HAP-1 (cell line): ENCODE results near the gene GDNF.

Source experiments
- DNase-seq, 2 experiments: peaks; one replicate each; pipeline ENCODE4 v3.0.0-alpha.2; 2016 to 2020; ENCODE audit warnings: low spot score in 2 of 2
- H3K27me3 ChIP-seq: fragments of 250-450 bp; sonication (Bioruptor Pico); 2 replicates; pipeline ENCODE4 v1.5.1; 2020; ENCODE audit warnings: low read depth, mild to moderate bottlenecking, moderate library complexity
- H3K36me3 ChIP-seq: fragments of 250-450 bp; sonication (Bioruptor Pico); replicated peaks from 2 replicates; pipeline ENCODE4 v1.5.1; 2020; ENCODE audit warnings: mild to moderate bottlenecking
- H3K4me1 ChIP-seq: fragments of 250-450 bp; sonication (Bioruptor Pico); 2 replicates; pipeline ENCODE4 v1.5.1; 2020; ENCODE audit warnings: mild to moderate bottlenecking
- H3K4me3 ChIP-seq: fragments of 250-450 bp; sonication (Bioruptor Pico); 2 replicates; pipeline ENCODE4 v1.5.1; 2020; ENCODE audit warnings: mild to moderate bottlenecking, moderate library complexity
- H3K9me3 ChIP-seq: fragments of 250-450 bp; sonication (Bioruptor Pico); 2 replicates; pipeline ENCODE4 v1.5.1; 2020; ENCODE audit warnings: mild to moderate bottlenecking, moderate library complexity
- in situ Hi-C: fragments of 300-500 bp; cut with MboI; formaldehyde crosslinking; loops from 3 replicates; pipeline ENCODE4 v1.14.3; 2020; ENCODE audit warnings: low sequenced_read_pairs, inconsistent platforms, mixed read lengths

Gene GDNF

DNA sequence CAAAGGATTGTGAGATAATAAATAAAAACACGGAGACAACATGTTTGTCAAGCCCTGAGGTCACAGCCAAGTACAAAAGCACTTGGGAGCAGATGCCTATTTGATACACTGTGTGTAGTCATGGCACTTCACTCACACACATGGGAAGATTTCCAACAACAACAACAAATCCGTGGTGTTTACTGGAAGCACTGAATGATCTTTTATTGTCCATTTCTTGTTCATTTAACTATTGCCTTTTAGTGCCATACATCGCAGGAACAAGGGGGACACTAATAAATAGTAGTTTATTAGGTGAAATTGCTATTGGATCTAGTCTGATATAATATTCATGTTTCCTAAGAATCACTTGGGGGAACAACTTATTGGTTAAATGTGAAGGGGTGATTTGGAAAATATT is 20.4 kb upstream of the GDNF start:
- Histone ChIP-seq H3K36me3 (no peaks in the 10 kb centered on the region), H3K9me3 (no peaks in the 10 kb centered on the region), H3K4me3 (no peak overlapping the region), H3K27me3 (no peaks in the 10 kb centered on the region), H3K4me1 (no peaks in the 10 kb centered on the region)
- in situ Hi-C loops: no loop called here
- DNase-seq: no peak

DNA sequence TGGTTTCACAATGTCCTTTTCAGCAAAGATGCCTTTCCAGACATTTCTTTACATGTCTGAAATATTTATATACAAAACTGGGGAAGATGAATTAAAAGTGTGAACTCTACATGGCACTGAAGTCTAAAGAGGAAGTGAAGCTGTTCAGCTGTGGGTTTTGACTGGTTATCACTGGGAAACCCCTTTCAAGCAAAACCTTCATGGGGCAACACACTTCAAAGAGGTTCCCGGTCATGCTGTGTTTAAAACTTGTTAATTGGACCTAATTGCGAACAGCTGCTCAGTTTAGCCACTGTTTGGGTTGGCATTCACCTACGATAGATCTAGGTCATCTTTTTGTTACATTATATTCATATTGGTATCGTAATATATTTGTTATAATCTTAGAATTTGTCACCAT is 20.0 kb upstream of the GDNF start:
- Histone ChIP-seq H3K36me3 (no peaks in the 10 kb centered on the region), H3K27me3 (no peaks in the 10 kb centered on the region), H3K4me3 (no peak overlapping the region), H3K9me3 (no peaks in the 10 kb centered on the region), H3K4me1 (no peaks in the 10 kb centered on the region)
- in situ Hi-C loops: no loop called here
- DNase-seq: no peak

DNA sequence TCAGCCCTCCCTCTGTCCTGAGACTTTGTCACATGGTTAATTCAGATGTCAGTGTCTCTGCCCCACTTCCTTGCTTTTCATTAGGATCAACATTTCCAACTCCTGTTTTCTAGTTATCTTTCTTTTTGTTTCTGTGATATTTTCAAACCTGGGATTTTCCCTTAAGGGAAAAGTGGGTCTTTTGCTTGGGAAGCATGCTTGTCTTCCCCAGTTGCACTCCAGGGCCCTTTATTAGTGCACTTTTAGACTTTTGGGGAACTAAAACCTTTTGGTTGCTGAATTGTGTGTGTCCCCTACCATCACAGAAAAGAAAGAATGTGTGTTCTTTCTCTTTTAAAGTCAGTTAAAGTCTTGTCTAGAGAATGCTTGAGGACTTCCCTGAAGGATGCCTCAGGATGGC is 18.4 kb upstream of the GDNF start:
- Histone ChIP-seq H3K27me3 (no peaks in the 10 kb centered on the region), H3K9me3 (no peaks in the 10 kb centered on the region), H3K4me1 (no peaks in the 10 kb centered on the region), H3K36me3 (no peaks in the 10 kb centered on the region), H3K4me3 (no peak overlapping the region)
- in situ Hi-C loops: no loop called here
- no peak for DNase-seq

GRCh38 chr5:37857696-37858095 is 17.9 kb upstream of the GDNF start:
- H3K4me3 ChIP-seq: no peak overlapping the region
- in situ Hi-C loops: no loop called here
- no peaks in the 10 kb centered on the region for H3K4me1 ChIP-seq
- H3K9me3 ChIP-seq: no peaks in the 10 kb centered on the region
- H3K27me3 ChIP-seq: no peaks in the 10 kb centered on the region
- H3K36me3 ChIP-seq: no peaks in the 10 kb centered on the region
- no peak for DNase-seq

GRCh38 chr5:37855438-37855837 is 15.6 kb upstream of the GDNF start:
- in situ Hi-C loops: no loop called here
- Histone ChIP-seq H3K4me1 (no peaks in the 10 kb centered on the region), H3K27me3 (no peaks in the 10 kb centered on the region), H3K9me3 (no peaks in the 10 kb centered on the region), H3K36me3 (no peaks in the 10 kb centered on the region), H3K4me3 (no peak overlapping the region)
- no peak for DNase-seq

DNA sequence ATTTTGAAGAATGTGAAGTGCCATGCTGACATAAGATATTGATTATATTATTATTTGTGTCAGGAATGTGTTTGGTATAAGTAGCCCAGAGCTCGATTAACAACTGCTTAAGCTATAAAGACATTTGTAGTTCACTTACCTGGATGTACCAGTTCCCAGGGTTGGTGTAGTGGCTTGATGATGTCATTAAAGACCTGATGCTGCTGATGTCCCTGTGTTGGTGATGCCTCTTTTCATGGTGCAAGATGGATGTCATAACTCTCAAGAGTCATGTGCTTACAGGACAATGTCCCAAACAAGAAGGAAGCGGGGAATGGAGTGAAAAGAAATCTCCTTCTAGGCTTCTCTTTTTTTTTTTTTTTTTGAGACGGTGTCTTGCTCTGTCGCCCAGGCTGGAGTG is 11.5 kb upstream of the GDNF start:
- Histone ChIP-seq H3K36me3 (no peaks in the 10 kb centered on the region), H3K9me3 (no peaks in the 10 kb centered on the region), H3K4me1 (no peaks in the 10 kb centered on the region), H3K4me3 (no peak overlapping the region), H3K27me3 (no peaks in the 10 kb centered on the region)
- DNase-seq: no peak
- in situ Hi-C loops: no loop called here

- in situ Hi-C loops: no loop called here
- DNase-seq: no peak
- Histone ChIP-seq H3K4me1 (no peaks in the 10 kb centered on the region), H3K4me3 (no peak overlapping the region), H3K27me3 (no peaks in the 10 kb centered on the region), H3K36me3 (no peaks in the 10 kb centered on the region), H3K9me3 (no peaks in the 10 kb centered on the region)
Measured at GRCh38 chr5:37850226-37850865, 10.5 kb upstream of the GDNF start.

DNA sequence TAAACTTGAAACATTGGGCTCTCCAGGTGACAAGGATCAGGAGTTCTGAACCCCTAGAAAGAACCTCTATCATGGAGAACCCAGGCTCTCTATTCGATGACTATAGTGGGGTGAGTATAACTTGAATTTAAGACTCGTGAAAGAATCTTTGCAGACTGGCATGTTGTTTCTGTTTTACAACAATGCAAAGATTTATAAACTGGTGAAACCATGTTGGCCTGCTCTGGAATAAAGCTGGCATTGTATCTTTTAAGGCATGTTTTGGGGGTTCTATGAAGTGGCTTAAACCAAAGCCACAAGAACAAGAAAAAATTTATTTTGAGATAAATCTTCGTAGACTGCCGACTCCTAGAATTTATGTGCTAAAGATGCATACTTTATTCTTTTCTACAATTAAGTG is 9.8 kb upstream of the GDNF start:
- Histone ChIP-seq H3K9me3 (no peaks in the 10 kb centered on the region), H3K27me3 (0 out of 2 replicates have a peak, but pooled peaks cover under 1% of the 10 kb centered on the region), H3K36me3 (no peaks in the 10 kb centered on the region), H3K4me3 (no peak overlapping the region), H3K4me1 (no peaks in the 10 kb centered on the region)
- DNase-seq: no peak
- in situ Hi-C loops: loop anchor here (10.0 kb wide), 1 partner anchor 345 kb away; no protein-coding TSS in a partner anchor

- in situ Hi-C loops: loop anchor here (10.0 kb wide), 1 partner anchor 347 kb away; no protein-coding TSS in a partner anchor
- DNase-seq: no peak
- H3K27me3 ChIP-seq: peaks cover 6% of the 10 kb centered on the region; the same call in 1 of the 2 replicates
- H3K4me3 ChIP-seq: no peak overlapping the region
- no peaks in the 10 kb centered on the region for H3K4me1 ChIP-seq
- H3K9me3 ChIP-seq: no peaks in the 10 kb centered on the region
- no peaks in the 10 kb centered on the region for H3K36me3 ChIP-seq
Measured at GRCh38 chr5:37847978-37848425, 8.2 kb upstream of the GDNF start.

DNA sequence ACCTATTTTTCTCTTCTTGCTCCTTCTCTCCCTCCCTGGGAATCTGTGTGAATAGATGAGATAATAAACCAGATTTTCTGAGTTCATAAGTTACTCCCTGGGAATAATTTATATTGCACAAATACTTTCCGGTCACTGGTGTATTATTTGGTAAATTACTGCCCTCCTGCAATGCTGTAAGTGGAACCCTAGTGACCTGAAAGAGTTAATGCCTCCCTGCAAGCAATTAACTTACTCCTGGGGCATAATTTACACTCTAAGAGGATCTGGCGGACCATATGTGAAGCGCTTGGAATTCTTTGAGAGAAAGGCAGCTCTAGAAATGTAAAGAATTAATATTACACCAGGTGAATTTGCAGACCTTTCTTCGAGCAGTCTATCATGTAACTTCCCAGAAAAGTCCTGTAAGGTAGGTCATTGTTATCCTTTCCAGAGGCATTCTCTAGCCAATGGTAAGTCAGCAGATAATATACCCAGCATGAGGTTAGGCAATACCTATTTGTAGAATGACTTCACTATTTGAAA is 7.0 kb upstream of the GDNF start:
- in situ Hi-C loops: loop anchor here (10.0 kb wide), 1 partner anchor 348 kb away; no protein-coding TSS in a partner anchor
- no peaks in the 10 kb centered on the region for H3K9me3 ChIP-seq
- H3K4me3 ChIP-seq: no peak overlapping the region
- no peak for DNase-seq
- no peaks in the 10 kb centered on the region for H3K4me1 ChIP-seq
- peaks cover 10% of the 10 kb centered on the region; the same call in 1 of the 2 replicates for H3K27me3 ChIP-seq
- H3K36me3 ChIP-seq: no peaks in the 10 kb centered on the region

- DNase-seq: no peak
- H3K36me3 ChIP-seq: no peaks in the 10 kb centered on the region
- in situ Hi-C loops: loop anchor here (10.0 kb wide), 1 partner anchor 351 kb away; no protein-coding TSS in a partner anchor
- H3K4me1 ChIP-seq: no peaks in the 10 kb centered on the region
- H3K9me3 ChIP-seq: no peaks in the 10 kb centered on the region
- no peak overlapping the region for H3K4me3 ChIP-seq
- H3K27me3 ChIP-seq: peaks cover 33% of the 10 kb centered on the region
Measured at GRCh38 chr5:37844009-37844408, 4.2 kb upstream of the GDNF start.

DNA sequence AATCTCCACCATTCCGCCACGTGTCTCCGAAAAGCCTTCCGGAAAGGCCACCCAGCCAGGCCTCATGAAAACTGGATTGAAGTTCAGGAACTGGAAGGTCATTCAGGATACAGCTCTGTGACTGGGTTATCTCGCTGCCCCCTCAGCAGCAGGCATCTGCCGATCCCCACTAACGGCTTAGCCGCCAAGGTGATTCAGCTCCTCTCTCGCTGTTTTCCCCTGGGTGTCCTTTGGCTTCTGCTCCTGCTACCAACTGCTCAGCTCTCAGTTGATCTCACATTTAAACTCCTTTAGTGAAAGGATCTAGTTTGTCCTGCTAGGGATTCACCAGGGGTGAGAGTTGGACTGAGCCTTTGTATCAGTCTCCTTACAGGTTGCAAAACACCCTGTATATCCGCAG is 2.2 kb upstream of the GDNF start:
- DNase-seq: no peak
- H3K27me3 ChIP-seq: peaks cover 53% of the 10 kb centered on the region

GRCh38 chr5:37841203-37841602 is 1.4 kb upstream of the GDNF start:
- in situ Hi-C loops: loop anchor here (10.0 kb wide), 1 partner anchor 354 kb away; no protein-coding TSS in a partner anchor
- peaks cover 61% of the 10 kb centered on the region for H3K27me3 ChIP-seq
- H3K4me3 ChIP-seq: no peak overlapping the region
- no peaks in the 10 kb centered on the region for H3K36me3 ChIP-seq
- H3K4me1 ChIP-seq: no peaks in the 10 kb centered on the region
- no peak for DNase-seq
- no peaks in the 10 kb centered on the region for H3K9me3 ChIP-seq

More for the DNA sequence above, 2.2 kb upstream of the GDNF start:
- in situ Hi-C loops: loop anchor here (10.0 kb wide), 1 partner anchor 353 kb away; no protein-coding TSS in a partner anchor
- H3K9me3 ChIP-seq: no peaks in the 10 kb centered on the region
- no peaks in the 10 kb centered on the region for H3K4me1 ChIP-seq
- H3K4me3 ChIP-seq: no peak overlapping the region
- no peaks in the 10 kb centered on the region for H3K36me3 ChIP-seq
